ENCODE results near the gene GGA3. TPM values are rescaled to one million over a fixed set of nuclear protein-coding genes. Genes with fewer than 3 reads are reported as not detected.
"Not testable (repeated sequence)": the region's sequence is repeated elsewhere in the genome, so short reads cannot be mapped to it uniquely, and the experiment has no call there.

Gene GGA3
- total RNA-seq, 4 donors from 2014 or later, result 23.9 to 39.2 (median 29.8) TPM

GRCh38 chr17:75209061-75209460 lies 52.3 kb downstream of the GGA3 start:
- intact Hi-C loops (cut with DNase I), result no loop called here
- Histone ChIP-seq H3K9me3 (no peaks in the 10 kb centered on the region), H3K36me3 (peaks cover 0 to 59% (median 42%) of the 10 kb centered on the region in 3 donors), H3K27me3 (no peaks in the 10 kb centered on the region), H3K4me1 (peaks cover 14 to 30% (median 15%) of the 10 kb centered on the region in 3 donors), H3K27ac (no peak overlapping the region), H3K4me3 (no peak overlapping the region)
- no peak for DNase-seq
- 82% methylated on average over 3 of the region's 3 CpGs for WGBS, 2 donors
- no peak for TF ChIP-seq POLR2A (IDR thresholded peaks at IDR 0.05)
- no peak for TF ChIP-seq CTCF (IDR thresholded peaks at IDR 0.05)

GRCh38 chr17:75208161-75208560 lies 53.2 kb downstream of the GGA3 start:
- Histone ChIP-seq H3K27me3 (no peaks in the 10 kb centered on the region), H3K4me3 (no peak overlapping the region), H3K9me3 (no peaks in the 10 kb centered on the region), H3K36me3 (peaks cover 0 to 50% (median 37%) of the 10 kb centered on the region in 3 donors), H3K27ac (no peak overlapping the region), H3K4me1 (peaks cover 14 to 30% (median 15%) of the 10 kb centered on the region in 3 donors)
- TF ChIP-seq POLR2A (IDR thresholded peaks at IDR 0.05) (no peak), CTCF (IDR thresholded peaks at IDR 0.05) (no peak)
- intact Hi-C loops (cut with DNase I), result no loop called here
- no peak for DNase-seq
- 88 to 96% methylated on average over 9 of the region's 9 CpGs for WGBS, 2 donors

- Histone ChIP-seq H3K27me3 (no peaks in the 10 kb centered on the region), H3K4me1 (peaks cover 14 to 30% (median 15%) of the 10 kb centered on the region in 3 donors), H3K36me3 (peaks cover 0 to 46% (median 33%) of the 10 kb centered on the region in 3 donors), H3K9me3 (no peaks in the 10 kb centered on the region), H3K27ac (no peak overlapping the region), H3K4me3 (no peak overlapping the region)
- intact Hi-C loops (cut with DNase I), result no loop called here
- TF ChIP-seq POLR2A (IDR thresholded peaks at IDR 0.05) (no peak), CTCF (IDR thresholded peaks at IDR 0.05) (no peak)
- no peak for DNase-seq
- WGBS, 2 donors, result 83 to 87% methylated on average over 9 to 12 of the region's 12 CpGs
Measured at GRCh38 chr17:75207760-75208159, 53.6 kb downstream of the GGA3 start.

- H3K9me3 ChIP-seq, result not testable (repeated sequence)
- 73 to 86% methylated on average over 6 to 8 of the region's 8 CpGs for WGBS, 2 donors
Measured at GRCh38 chr17:75207050-75207407, 54.4 kb downstream of the GGA3 start.

GRCh38 chr17:75205793-75206163 lies 55.6 kb downstream of the GGA3 start:
- Histone ChIP-seq H3K36me3 (peaks cover 0 to 26% (median 18%) of the 10 kb centered on the region in 3 donors), H3K4me3 (peak overlapping the region; percentile 89 to 97 (median 92)), H3K27ac (peak overlapping the region; percentile 95 to 98 (median 96)), H3K27me3 (no peaks in the 10 kb centered on the region), H3K9me3 (no peaks in the 10 kb centered on the region), H3K4me1 (peaks cover 14 to 30% (median 15%) of the 10 kb centered on the region in 3 donors)
- DNase-seq, result no peak
- intact Hi-C loops (cut with DNase I), result no loop called here
- TF ChIP-seq POLR2A (IDR thresholded peaks at IDR 0.05) (no peak), CTCF (IDR thresholded peaks at IDR 0.05) (no peak)
- 1% methylated on average over 16 to 22 of the region's 22 CpGs for WGBS, 2 donors

More at GRCh38 chr17:75207050-75207407, 54.4 kb downstream of the GGA3 start:
- intact Hi-C loops (cut with DNase I); H3K27ac ChIP-seq; DNase-seq; H3K27me3 ChIP-seq: not testable (repeated sequence)
- H3K4me1 ChIP-seq, result peaks cover 14 to 30% (median 15%) of the 10 kb centered on the region in 3 donors
- H3K4me3 ChIP-seq, result peak overlapping the region in 1 of 4 donors; percentile 97
- peaks cover 0 to 38% (median 28%) of the 10 kb centered on the region in 3 donors for H3K36me3 ChIP-seq
